HCT116 (cell line): ENCODE results near the gene MOAP1.

Source experiments
- EZH2phosphoT487 ChIP-seq: fragments of 200-600 bp; IDR thresholded peaks from 2 replicates; pipeline ENCODE4 v1.6.1; 2018; ENCODE audit warnings: antibody characterized with exemption, borderline replicate concordance
- ZNF274 ChIP-seq: fragments of 200-500 bp; sonication (Bioruptor generic); IDR thresholded peaks from 2 replicates; pipeline ENCODE4 v1.6.1; 2014; ENCODE audit warnings: mild to moderate bottlenecking, low read depth, low read length, inconsistent platforms
- TF ChIP-seq, protein P1 (sequence below), 3 experiments: fragments of 200-600 bp in 1 of 3; sonication (generic) in 1 of 3; IDR thresholded peaks in 2 of 3; conservative IDR thresholded peaks in 1 of 3; 2 replicates each; pipeline ENCODE4 v1.5.1; 2012 to 2017; ENCODE audit warnings: low read depth in 2 of 3, low read length in 2 of 3, antibody characterized with exemption in 1 of 3, borderline replicate concordance in 1 of 3, control low read depth in 1 of 3, mild to moderate bottlenecking in 1 of 3, mixed read lengths in 1 of 3, mixed run types in 1 of 3, moderate library complexity in 1 of 3; ENCODE audit not compliant: insufficient read depth in 1 of 3

- TF ChIP-seq EZH2phosphoT487 (no peak), ZNF274 (no peak)
- TF ChIP-seq, protein P1, sequence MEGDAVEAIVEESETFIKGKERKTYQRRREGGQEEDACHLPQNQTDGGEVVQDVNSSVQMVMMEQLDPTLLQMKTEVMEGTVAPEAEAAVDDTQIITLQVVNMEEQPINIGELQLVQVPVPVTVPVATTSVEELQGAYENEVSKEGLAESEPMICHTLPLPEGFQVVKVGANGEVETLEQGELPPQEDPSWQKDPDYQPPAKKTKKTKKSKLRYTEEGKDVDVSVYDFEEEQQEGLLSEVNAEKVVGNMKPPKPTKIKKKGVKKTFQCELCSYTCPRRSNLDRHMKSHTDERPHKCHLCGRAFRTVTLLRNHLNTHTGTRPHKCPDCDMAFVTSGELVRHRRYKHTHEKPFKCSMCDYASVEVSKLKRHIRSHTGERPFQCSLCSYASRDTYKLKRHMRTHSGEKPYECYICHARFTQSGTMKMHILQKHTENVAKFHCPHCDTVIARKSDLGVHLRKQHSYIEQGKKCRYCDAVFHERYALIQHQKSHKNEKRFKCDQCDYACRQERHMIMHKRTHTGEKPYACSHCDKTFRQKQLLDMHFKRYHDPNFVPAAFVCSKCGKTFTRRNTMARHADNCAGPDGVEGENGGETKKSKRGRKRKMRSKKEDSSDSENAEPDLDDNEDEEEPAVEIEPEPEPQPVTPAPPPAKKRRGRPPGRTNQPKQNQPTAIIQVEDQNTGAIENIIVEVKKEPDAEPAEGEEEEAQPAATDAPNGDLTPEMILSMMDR (IDR thresholded peaks at IDR 0.05 in 2 of 3, conservative IDR thresholded peaks at IDR 0.05 in 1 of 3; ENCODE audit: borderline replicate concordance in 1 of 3, insufficient read depth in 1 of 3, low read depth in 2 of 3, low read length in 2 of 3), result no peak
These were observed 41.6 kb downstream of the MOAP1 start for GRCh38 chr14:93142854-93143652.
